H1 (cell line): ENCODE data around the gene BRD4. TPM values are rescaled to one million over a fixed set of nuclear protein-coding genes. Genes with fewer than 3 reads are reported as not detected.

Experiments used
- CHD7 ChIP-seq: fragments of 300-600 bp; sonication (generic); IDR thresholded peaks from 2 replicates; pipeline ENCODE4 v1.7.1; 2012; ENCODE audit warnings: low read length, moderate library complexity, mild to moderate bottlenecking, inconsistent platforms; ENCODE audit not compliant: insufficient replicate concordance
- CTBP2 ChIP-seq: IDR thresholded peaks from 2 replicates; pipeline ENCODE4 v1.7.0; 2011; ENCODE audit warnings: borderline replicate concordance, mild to moderate bottlenecking, moderate library complexity, mixed read lengths, low read length; ENCODE audit not compliant: insufficient read depth, insufficient read length
- KDM5A ChIP-seq: fragments of 200-600 bp; IDR thresholded peaks from 2 replicates; pipeline ENCODE4 v1.7.1; 2012; ENCODE audit warnings: mild to moderate bottlenecking, low read length, inconsistent platforms, mixed read lengths
- POU5F1 ChIP-seq: IDR thresholded peaks from 2 replicates; pipeline ENCODE4 v1.6.1; 2011; ENCODE audit warnings: low read depth, mild to moderate bottlenecking, low read length, moderate library complexity
- SRF ChIP-seq: IDR thresholded peaks from 2 replicates; pipeline ENCODE4 v1.6.1; 2011; ENCODE audit warnings: mild to moderate bottlenecking, low read depth, low read length, moderate library complexity
- polyA plus RNA-seq, 7 experiments: library from polyadenylated mRNA; depleted of rRNA in 3 of 7; stranded (reverse) in 5 of 7; unstranded in 2 of 7; fragments of >200 nt in 5 of 7; fragments of 200-250 nt in 2 of 7; gene quantifications; 1 replicate in 5 of 7; 2 replicates in 1 of 7; 4 replicates in 1 of 7; pipeline versions ENCODE4 v1.2.1 to v1.2.3, GENCODE V29; 2011 to 2013; ENCODE audit warnings: missing spikeins in 2 of 7, mixed read lengths in 2 of 7
- total RNA-seq: library from RNA; stranded (reverse); fragmentation: NEBNext Ultra II Directional; extraction: Animal tissue kit (Norgen Biotek cat#: 25700); gene quantifications from 2 replicates; pipeline ENCODE4 v1.2.1, GENCODE V29; 2021

Gene BRD4
- total and polyA plus RNA-seq, 2 of the 8 experiments (the other 6 are each of a cell fraction or from before 2014, with no cell fraction given): 14.1 to 146 TPM

- no peak for TF ChIP-seq SRF
- TF ChIP-seq POU5F1: no peak
- TF ChIP-seq KDM5A: no peak
- TF ChIP-seq CTBP2: no peak
- TF ChIP-seq CHD7: no peak
These were observed 28.1 kb downstream of the BRD4 start (continued) for GRCh38 chr19:15304140-15304705.
